Naive thymus-derived CD8-positive, alpha-beta T cell (primary cell): Measurements from ENCODE around the gene ING4. TPM values are rescaled to one million over a fixed set of nuclear protein-coding genes. Genes with fewer than 3 reads are reported as not detected.

Experiments
- ATAC-seq, 2 donors: fragments of 150-1000 bp; cut with Tn5 transposase in 1 of 2; sonication (Bioruptor Pico), chemical (Tn5 transposase) in 1 of 2; 1 replicate in 1 of 2; 2 replicates in 1 of 2; pipeline ENCODE4 v1.10.0; 2021; ENCODE audit warnings: mild to moderate bottlenecking in 2 of 2, moderate library complexity in 2 of 2
- POLR2A ChIA-PET: fragments of 350-600 bp; sonication (Branson Sonifier 250); formaldehyde crosslinking; loops from one replicate; lab custom pipeline; 2021; ENCODE audit warnings: antibody characterized with exemption; lab: Charles Lee
- DNase-seq, 10 donors: peaks; one replicate each; pipeline versions ENCODE4 v3.0.0 to v3.0.0-alpha.2; 2020 to 2022
- H3K27ac Mint-ChIP-seq, 10 donors: one replicate each; pipeline ENCODE4 v1.8.0; 2020 to 2022; ENCODE audit warnings: mild to moderate bottlenecking in 10 of 10, mixed read lengths in 10 of 10, moderate library complexity in 4 of 10, inconsistent platforms in 1 of 10
- H3K27me3 Mint-ChIP-seq, 5 donors: one replicate each; pipeline ENCODE4 v1.8.0; 2021 to 2022; ENCODE audit warnings: mixed read lengths in 5 of 5
- H3K36me3 Mint-ChIP-seq, 3 donors: one replicate each; pipeline ENCODE4 v1.8.0; 2020 to 2022; ENCODE audit warnings: mixed read lengths in 3 of 3, mild to moderate bottlenecking in 2 of 3, inconsistent platforms in 1 of 3
- H3K4me1 Mint-ChIP-seq, 4 donors: one replicate each; pipeline ENCODE4 v1.8.0; 2021 to 2022; ENCODE audit warnings: mixed read lengths in 4 of 4
- H3K4me3 Mint-ChIP-seq, 10 donors: one replicate each; pipeline ENCODE4 v1.8.0; 2020 to 2022; ENCODE audit warnings: mild to moderate bottlenecking in 10 of 10, mixed read lengths in 10 of 10, moderate library complexity in 6 of 10, inconsistent platforms in 1 of 10
- H3K9me3 Mint-ChIP-seq, 9 donors: one replicate each; pipeline ENCODE4 v1.8.0; 2020 to 2022; ENCODE audit warnings: mixed read lengths in 9 of 9, mild to moderate bottlenecking in 3 of 9, inconsistent platforms in 1 of 9, moderate library complexity in 1 of 9
- polyA plus RNA-seq, 3 donors: library from polyadenylated mRNA; unstranded; fragments of 300-500 nt; fragmentation: Illumina TruSeq; gene quantifications; one replicate each; pipeline ENCODE4 v1.2.3, GENCODE V29; 2021
- total RNA-seq, 8 experiments: library from RNA in 2 of 8; stranded (reverse) in 2 of 8; gene quantifications; one replicate each; pipeline ENCODE4 v1.2.3 and lab custom pipeline; 2021 to 2026

The ING4 gene
- total and polyA plus RNA-seq, 5 experiments from 2014 or later: 81.2 to 99.6 (median 90.6) TPM

- Mint-ChIP-seq H3K36me3 (peaks cover 0 to 9% (median 0%) of the 10 kb centered on the region in 3 donors), H3K9me3 (no peaks in the 10 kb centered on the region), H3K4me3 (peak overlapping the region in 1 of 10 donors; percentile 16), H3K27me3 (peaks cover 14 to 34% (median 25%) of the 10 kb centered on the region in 5 donors), H3K27ac (peak overlapping the region in 4 of 10 donors; percentile 19 to 65 (median 40)), H3K4me1 (peaks cover 15 to 45% (median 36%) of the 10 kb centered on the region in 4 donors)
- DNase-seq (no peak), ATAC-seq (no peak)
- POLR2A ChIA-PET: interaction anchor here (1.2 kb wide), 1 partner anchor 8 kb away, joined by 8 read pairs; the partner anchor contains the start of gene ZNF384
Observed at GRCh38 chr12:6697584-6698351, 34.8 kb upstream of the ING4 start.

- ATAC-seq: no peak
- Mint-ChIP-seq H3K9me3 (no peaks in the 10 kb centered on the region), H3K27me3 (peaks cover 9 to 25% (median 18%) of the 10 kb centered on the region in 5 donors), H3K36me3 (peaks cover 0 to 5% (median 0%) of the 10 kb centered on the region in 3 donors), H3K27ac (peak overlapping the region in 5 of 10 donors; percentile 19 to 47 (median 28)), H3K4me3 (peak overlapping the region in 1 of 10 donors; percentile 34), H3K4me1 (peaks cover 14 to 50% (median 36%) of the 10 kb centered on the region in 4 donors)
- POLR2A ChIA-PET: interaction anchor here (0.7 to 1.2 kb wide), 2 partner anchors 65 to 67 kb away, joined by 3 to 5 read pairs; no protein-coding TSS in a partner anchor
- no peak for DNase-seq
Observed at GRCh38 chr12:6696690-6697583, 34.0 kb upstream of the ING4 start.

GRCh38 chr12:6695313-6696045, 32.6 kb upstream of the ING4 start:
- DNase-seq: no peak
- no peak overlapping the region for H3K4me3 Mint-ChIP-seq
- POLR2A ChIA-PET: interaction anchor here (0.7 to 1.2 kb wide), 2 partner anchors 64 to 91 kb away, joined by 3 read pairs; no protein-coding TSS in a partner anchor

GRCh38 chr12:6694701-6695100, 31.8 kb upstream of the ING4 start:
- POLR2A ChIA-PET: interaction anchor here (0.7 kb wide), 1 partner anchor 92 kb away, joined by 3 read pairs; no protein-coding TSS in a partner anchor
- no peaks in the 10 kb centered on the region for H3K9me3 Mint-ChIP-seq

More at GRCh38 chr12:6695313-6696045, 32.6 kb upstream of the ING4 start:
- Mint-ChIP-seq H3K27ac (peak overlapping the region in 2 of 10 donors; percentile 1 to 36), H3K4me1 (peaks cover 12 to 48% (median 27%) of the 10 kb centered on the region in 4 donors), H3K27me3 (peaks cover 0 to 13% (median 7%) of the 10 kb centered on the region in 5 donors), H3K36me3 (no peaks in the 10 kb centered on the region), H3K9me3 (no peaks in the 10 kb centered on the region)
- no peak for ATAC-seq

GRCh38 chr12:6693832-6694355, 31.0 kb upstream of the ING4 start:
- Mint-ChIP-seq H3K4me3 (no peak overlapping the region), H3K27ac (peak overlapping the region in 2 of 10 donors; percentile 28 to 86), H3K27me3 (peaks cover 0 to 3% (median 0%) of the 10 kb centered on the region in 5 donors), H3K36me3 (no peaks in the 10 kb centered on the region), H3K9me3 (no peaks in the 10 kb centered on the region), H3K4me1 (peaks cover 14 to 54% (median 26%) of the 10 kb centered on the region in 4 donors)
- POLR2A ChIA-PET: interaction anchor here (0.6 to 2.1 kb wide), 3 partner anchors 25 to 66 kb away, joined by 3 to 10 read pairs (median 4); partner anchors contain the start of gene COPS7A
- DNase-seq: no peak
- no peak for ATAC-seq

More at GRCh38 chr12:6694701-6695100, 31.8 kb upstream of the ING4 start:
- Mint-ChIP-seq H3K27ac (peak overlapping the region in 2 of 10 donors; percentile 77 to 86), H3K27me3 (peaks cover 0 to 11% (median 7%) of the 10 kb centered on the region in 5 donors), H3K4me1 (peaks cover 18 to 56% (median 32%) of the 10 kb centered on the region in 4 donors), H3K4me3 (no peak overlapping the region), H3K36me3 (no peaks in the 10 kb centered on the region)
- ATAC-seq (no peak), DNase-seq (no peak)

- peak overlapping the region in 2 of 10 donors; percentile 14 to 22 for H3K4me3 Mint-ChIP-seq
- no peak for DNase-seq
- no peak for ATAC-seq
- H3K27me3 Mint-ChIP-seq: no peaks in the 10 kb centered on the region
- peaks cover 0 to 2% (median 0%) of the 10 kb centered on the region in 3 donors for H3K36me3 Mint-ChIP-seq
- H3K4me1 Mint-ChIP-seq: peaks cover 19 to 55% (median 29%) of the 10 kb centered on the region in 4 donors
- H3K9me3 Mint-ChIP-seq: no peaks in the 10 kb centered on the region
- POLR2A ChIA-PET: interaction anchor here (0.7 to 2.3 kb wide), 3 partner anchors 14 to 31 kb away, joined by 3 to 10 read pairs (median 8); partner anchors contain the start of gene COPS7A
- peak overlapping the region in 3 of 10 donors; percentile 8 to 86 (median 44) for H3K27ac Mint-ChIP-seq
Observed at GRCh38 chr12:6692888-6693287, 30.0 kb upstream of the ING4 start.

GRCh38 chr12:6691473-6691872, 28.6 kb upstream of the ING4 start:
- Mint-ChIP-seq H3K36me3 (peaks cover 0 to 10% (median 1%) of the 10 kb centered on the region in 3 donors), H3K27ac (peak overlapping the region in 2 of 10 donors; percentile 41 to 61), H3K27me3 (no peaks in the 10 kb centered on the region), H3K4me1 (peaks cover 30 to 59% (median 42%) of the 10 kb centered on the region in 4 donors), H3K4me3 (peak overlapping the region in 2 of 10 donors; percentile 0 to 53), H3K9me3 (no peaks in the 10 kb centered on the region)
- POLR2A ChIA-PET: interaction anchor here (0.6 to 3.8 kb wide), 5 partner anchors 9 to 198 kb away, joined by 3 to 142 read pairs (median 4); partner anchors contain the start of genes COPS7A, MRPL51, PIANP and TPI1
- DNase-seq: no peak
- ATAC-seq: no peak

GRCh38 chr12:6688999-6689882, 26.3 kb upstream of the ING4 start, which contains the start of gene ZNF384:
ZNF384 (minus strand) TSS chr12:6689375; CDS start chr12:6679520, 9,855 bp downstream.
- ATAC-seq: peak; percentile 78 to 83
- H3K4me3 Mint-ChIP-seq: peak within 1 kb of the TSS; percentile 81 to 97 (median 92)
- H3K4me1 Mint-ChIP-seq: peaks cover 36 to 67% (median 58%) of the 10 kb centered on the region in 4 donors
- DNase-seq: peak; percentile 85 to 98 (median 96)
- peaks cover 0 to 29% (median 2%) of the 10 kb centered on the region in 3 donors for H3K36me3 Mint-ChIP-seq
- H3K27me3 Mint-ChIP-seq: no peaks in the 10 kb centered on the region
- no peaks in the 10 kb centered on the region for H3K9me3 Mint-ChIP-seq
- H3K27ac Mint-ChIP-seq: peak within 1 kb of the TSS; percentile 89 to 99 (median 96)
- POLR2A ChIA-PET: interaction anchor here (0.5 to 3.8 kb wide), 57 partner anchors 8 to 1420 kb away, joined by 3 to 142 read pairs (median 5); partner anchors contain the start of genes C12orf57, CDCA3, CHD4 and COPS7A

GRCh38 chr12:6688543-6688998, 25.7 kb upstream of the ING4 start:
- Mint-ChIP-seq H3K9me3 (no peaks in the 10 kb centered on the region), H3K36me3 (peaks cover 0 to 35% (median 2%) of the 10 kb centered on the region in 3 donors), H3K4me3 (peak overlapping the region; percentile 81 to 97 (median 92)), H3K27me3 (no peaks in the 10 kb centered on the region), H3K4me1 (peaks cover 35 to 71% (median 60%) of the 10 kb centered on the region in 4 donors), H3K27ac (peak overlapping the region; percentile 89 to 99 (median 96))
- ATAC-seq (peak; percentile 9), DNase-seq (peak in 7 of 10 donors; percentile 24 to 78 (median 38))
- POLR2A ChIA-PET: interaction anchor here (0.6 to 3.8 kb wide), 44 partner anchors 9 to 1420 kb away, joined by 3 to 142 read pairs (median 6); partner anchors contain the start of genes C12orf57, CDCA3, CHD4 and COPS7A

- Mint-ChIP-seq H3K4me1 (peaks cover 38 to 76% (median 65%) of the 10 kb centered on the region in 4 donors), H3K36me3 (peaks cover 0 to 60% (median 2%) of the 10 kb centered on the region in 3 donors), H3K9me3 (no peaks in the 10 kb centered on the region), H3K27ac (peak overlapping the region in 2 of 10 donors; percentile 37 to 99), H3K4me3 (peak overlapping the region in 1 of 10 donors; percentile 11), H3K27me3 (no peaks in the 10 kb centered on the region)
- POLR2A ChIA-PET: interaction anchor here (2.3 kb wide), 1 partner anchor 22 kb away, joined by 11 read pairs; no protein-coding TSS in a partner anchor
- DNase-seq: no peak
- no peak for ATAC-seq
Observed at GRCh38 chr12:6685814-6686213, 22.9 kb upstream of the ING4 start.
